ENCODE measurements around the gene ADARB1. TPM values are rescaled to one million over a fixed set of nuclear protein-coding genes. Genes with fewer than 3 reads are reported as not detected.

The ADARB1 gene
- total and polyA plus RNA-seq, 2 experiments from 2014 or later: 16.0 to 17.3 TPM

DNA sequence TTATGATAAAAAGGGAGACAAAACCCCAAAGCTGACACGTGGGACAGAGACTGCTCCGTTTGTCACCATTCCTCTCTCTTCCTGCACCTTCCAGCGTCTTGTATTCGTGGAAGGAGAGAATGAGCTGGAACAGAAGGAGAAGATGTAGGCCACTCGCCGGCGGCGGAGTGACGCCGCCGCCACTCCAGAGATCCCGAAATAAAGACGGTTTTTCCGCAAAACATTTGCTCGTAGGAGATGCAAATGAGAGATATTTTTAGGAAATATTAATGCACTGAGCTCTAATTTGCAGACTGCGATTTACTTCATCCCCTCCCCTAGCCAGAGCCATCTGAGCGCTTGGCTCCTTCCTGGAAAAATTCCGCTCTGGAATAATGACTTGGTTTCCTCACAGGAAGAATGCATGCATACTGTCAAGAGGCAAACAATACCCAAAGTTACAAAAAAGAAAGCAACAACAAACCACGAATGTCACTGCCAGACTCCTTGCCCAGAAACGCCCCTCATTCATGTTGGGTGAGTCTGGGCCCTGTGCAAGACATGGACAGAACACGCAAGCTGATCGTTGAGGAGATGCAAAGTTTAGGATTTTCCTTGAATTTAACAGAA, 18.0 kb upstream of the ADARB1 start:
- Histone ChIP-seq H3K4me3 (no peak overlapping the region), H2AFZ (no peak overlapping the region)

DNA sequence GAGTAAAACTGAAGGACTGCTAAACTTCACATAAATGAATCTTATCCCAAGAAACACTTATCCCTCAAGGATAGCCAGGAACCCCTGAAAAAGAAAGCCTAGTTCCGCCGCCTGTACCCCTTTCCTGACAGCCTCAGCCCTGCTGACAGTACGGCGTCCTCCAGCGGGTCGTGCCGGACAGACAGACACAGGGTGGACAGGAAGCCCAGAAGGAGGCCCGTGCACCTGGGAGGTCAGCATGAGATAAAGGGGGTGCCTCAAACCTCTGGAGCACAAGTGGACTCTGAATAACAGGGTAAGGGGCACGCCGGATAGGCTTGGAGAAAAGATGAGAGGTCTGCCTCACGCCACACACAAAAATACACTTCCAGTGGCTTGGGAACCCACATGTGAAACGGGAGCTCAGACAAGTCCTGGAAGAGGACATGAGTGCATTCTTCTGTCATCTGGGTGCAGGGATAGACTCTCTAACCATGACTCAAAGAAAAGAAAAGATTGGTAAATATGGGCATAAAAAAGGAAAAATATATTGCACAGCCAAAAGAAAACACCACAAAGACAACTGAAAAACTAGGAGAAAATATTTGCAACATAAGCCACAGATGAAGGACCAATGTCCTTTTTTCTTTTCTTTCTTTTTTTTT, 17.3 kb upstream of the ADARB1 start:
- Histone ChIP-seq H2AFZ (no peak overlapping the region), H3K4me3 (no peak overlapping the region), H3K9me3 (ENCODE audit: low read depth) (no peaks in the 10 kb centered on the region), H3K36me3 (replicated peaks; ENCODE audit: insufficient read depth, low read depth) (no peaks in the 10 kb centered on the region), H3K9me2 (replicated peaks; ENCODE audit: insufficient read depth) (no peaks in the 10 kb centered on the region), H3K4me1 (ENCODE audit: insufficient read depth) (no peaks in the 10 kb centered on the region), H4K20me1 (ENCODE audit: insufficient read depth, poor library complexity, severe bottlenecking) (no peaks in the 10 kb centered on the region), H3K79me2 (no peaks in the 10 kb centered on the region), H3K27me3 (no peaks in the 10 kb centered on the region), H3K4me2 (no peak overlapping the region), H3K27ac (no peak overlapping the region)
- 93% methylated on average over 12 of the region's 12 CpGs for WGBS (ENCODE audit: low lambda C conversion rate, missing lambda C conversion rate)
- no peak for TF ChIP-seq EZH2 (IDR thresholded peaks at IDR 0.05; ENCODE audit: borderline replicate concordance)
- TF ChIP-seq, protein P1, sequence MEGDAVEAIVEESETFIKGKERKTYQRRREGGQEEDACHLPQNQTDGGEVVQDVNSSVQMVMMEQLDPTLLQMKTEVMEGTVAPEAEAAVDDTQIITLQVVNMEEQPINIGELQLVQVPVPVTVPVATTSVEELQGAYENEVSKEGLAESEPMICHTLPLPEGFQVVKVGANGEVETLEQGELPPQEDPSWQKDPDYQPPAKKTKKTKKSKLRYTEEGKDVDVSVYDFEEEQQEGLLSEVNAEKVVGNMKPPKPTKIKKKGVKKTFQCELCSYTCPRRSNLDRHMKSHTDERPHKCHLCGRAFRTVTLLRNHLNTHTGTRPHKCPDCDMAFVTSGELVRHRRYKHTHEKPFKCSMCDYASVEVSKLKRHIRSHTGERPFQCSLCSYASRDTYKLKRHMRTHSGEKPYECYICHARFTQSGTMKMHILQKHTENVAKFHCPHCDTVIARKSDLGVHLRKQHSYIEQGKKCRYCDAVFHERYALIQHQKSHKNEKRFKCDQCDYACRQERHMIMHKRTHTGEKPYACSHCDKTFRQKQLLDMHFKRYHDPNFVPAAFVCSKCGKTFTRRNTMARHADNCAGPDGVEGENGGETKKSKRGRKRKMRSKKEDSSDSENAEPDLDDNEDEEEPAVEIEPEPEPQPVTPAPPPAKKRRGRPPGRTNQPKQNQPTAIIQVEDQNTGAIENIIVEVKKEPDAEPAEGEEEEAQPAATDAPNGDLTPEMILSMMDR (IDR thresholded peaks at IDR 0.05; ENCODE audit: poor library complexity): no peak
- no peak for TF ChIP-seq EZH2phosphoT487 (IDR thresholded peaks at IDR 0.05; ENCODE audit: low read depth, severe bottlenecking, unreplicated experiment)
- no peak for DNase-seq (ENCODE audit: low spot score)

More for the DNA sequence above, 18.0 kb upstream of the ADARB1 start:
- no peak for TF ChIP-seq EZH2 (IDR thresholded peaks at IDR 0.05; ENCODE audit: borderline replicate concordance)
- TF ChIP-seq EZH2phosphoT487 (IDR thresholded peaks at IDR 0.05; ENCODE audit: low read depth, severe bottlenecking, unreplicated experiment): no peak
- TF ChIP-seq, protein P1 (IDR thresholded peaks at IDR 0.05; ENCODE audit: poor library complexity): no peak
- Histone ChIP-seq H3K4me2 (no peak overlapping the region), H3K79me2 (no peaks in the 10 kb centered on the region), H4K20me1 (ENCODE audit: insufficient read depth, poor library complexity, severe bottlenecking) (no peaks in the 10 kb centered on the region), H3K9me3 (ENCODE audit: low read depth) (no peaks in the 10 kb centered on the region), H3K27ac (no peak overlapping the region), H3K4me1 (ENCODE audit: insufficient read depth) (peaks cover 4% of the 10 kb centered on the region), H3K36me3 (replicated peaks; ENCODE audit: insufficient read depth, low read depth) (no peaks in the 10 kb centered on the region), H3K9me2 (replicated peaks; ENCODE audit: insufficient read depth) (no peaks in the 10 kb centered on the region), H3K27me3 (no peaks in the 10 kb centered on the region)
- DNase-seq (ENCODE audit: low spot score): no peak
- WGBS (ENCODE audit: low lambda C conversion rate, missing lambda C conversion rate): 89% methylated on average over 22 of the region's 22 CpGs

DNA sequence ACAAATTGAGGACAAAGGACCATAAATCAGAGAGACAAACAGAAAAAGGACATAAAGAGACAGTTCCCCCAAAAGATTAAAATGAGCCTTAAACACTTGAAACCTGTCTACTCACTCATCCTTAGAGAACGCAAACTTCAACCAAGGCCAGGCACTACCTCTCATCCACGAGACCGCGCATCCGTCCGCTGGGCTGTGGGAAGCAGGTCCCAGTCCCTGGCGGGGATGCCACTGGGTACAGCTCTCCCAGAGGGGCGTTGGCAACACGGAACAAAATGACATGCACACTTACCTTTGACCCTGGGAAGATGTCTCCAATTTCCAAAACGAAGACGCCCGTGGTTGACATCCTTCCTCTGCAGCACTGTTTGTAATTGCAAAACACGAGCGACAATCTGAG, 16.5 kb upstream of the ADARB1 start:
- H3K9me3 ChIP-seq (ENCODE audit: low read depth): no peaks in the 10 kb centered on the region
- no peak overlapping the region for H3K4me2 ChIP-seq
- no peaks in the 10 kb centered on the region for H3K36me3 ChIP-seq (replicated peaks; ENCODE audit: insufficient read depth, low read depth)
- no peaks in the 10 kb centered on the region for H3K4me1 ChIP-seq (ENCODE audit: insufficient read depth)
- TF ChIP-seq, protein P1 (IDR thresholded peaks at IDR 0.05; ENCODE audit: poor library complexity): no peak
- no peak for TF ChIP-seq EZH2phosphoT487 (IDR thresholded peaks at IDR 0.05; ENCODE audit: low read depth, severe bottlenecking, unreplicated experiment)
- TF ChIP-seq EZH2 (IDR thresholded peaks at IDR 0.05; ENCODE audit: borderline replicate concordance): no peak
- no peak overlapping the region for H3K4me3 ChIP-seq
- H3K9me2 ChIP-seq (replicated peaks; ENCODE audit: insufficient read depth): no peaks in the 10 kb centered on the region
- H2AFZ ChIP-seq: no peak overlapping the region
- H3K27ac ChIP-seq: no peak overlapping the region
- no peaks in the 10 kb centered on the region for H3K79me2 ChIP-seq
- no peak for DNase-seq (ENCODE audit: low spot score)
- 84% methylated on average over 14 of the region's 14 CpGs for WGBS (ENCODE audit: low lambda C conversion rate, missing lambda C conversion rate)
- no peaks in the 10 kb centered on the region for H4K20me1 ChIP-seq (ENCODE audit: insufficient read depth, poor library complexity, severe bottlenecking)
- H3K27me3 ChIP-seq: no peaks in the 10 kb centered on the region
